ENCODE data around the gene ANO2.
"Not testable (repeated sequence)": the region's sequence is repeated elsewhere in the genome, so short reads cannot be mapped to it uniquely, and the experiment has no call there.

ANO2 gene

GRCh38 chr12:5889381-5890047 is 55.5 kb downstream of the ANO2 start:
- DNase-seq (ENCODE audit: insufficient read length, low spot score), result no peak
- FAIRE-seq, result no peak

- FAIRE-seq (no peak), DNase-seq (ENCODE audit: insufficient read length, low spot score) (no peak)
Observed at GRCh38 chr12:5888816-5889315, 56.2 kb downstream of the ANO2 start.

DNA sequence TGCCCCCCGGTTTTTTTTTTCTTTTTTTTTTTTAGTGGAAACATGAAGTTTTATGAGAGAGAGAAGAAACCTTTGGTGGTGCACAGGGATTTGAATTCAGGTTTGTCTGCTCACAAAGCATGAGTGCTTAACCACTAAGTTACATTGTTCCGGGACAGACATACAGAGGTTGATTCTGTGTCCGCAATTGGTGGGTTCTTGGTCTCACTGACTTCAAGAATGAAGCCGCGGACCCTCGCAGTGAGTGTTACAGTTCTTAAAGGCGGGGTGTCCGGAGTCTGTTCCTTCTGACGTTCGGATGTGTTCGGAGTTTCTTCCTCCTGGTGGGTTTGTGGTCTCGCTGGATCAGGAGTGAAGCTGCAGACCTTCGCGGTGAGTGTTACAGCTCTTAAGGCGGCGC is 57.2 kb downstream of the ANO2 start:
- DNase-seq (ENCODE audit: insufficient read length, low spot score); FAIRE-seq: not testable (repeated sequence)

- FAIRE-seq, result no peak
Observed at GRCh38 chr12:5884866-5885265, 60.2 kb downstream of the ANO2 start.

GRCh38 chr12:5884285-5884684 is 60.8 kb downstream of the ANO2 start:
- no peak for DNase-seq (ENCODE audit: insufficient read length, low spot score)
- FAIRE-seq, result no peak

More at GRCh38 chr12:5884866-5885265, 60.2 kb downstream of the ANO2 start:
- DNase-seq (ENCODE audit: insufficient read length, low spot score), result no peak

- no peak for FAIRE-seq
- DNase-seq (ENCODE audit: insufficient read length, low spot score), result no peak
Observed at GRCh38 chr12:5882511-5883190, 62.4 kb downstream of the ANO2 start.

- DNase-seq (ENCODE audit: insufficient read length, low spot score) (no peak), FAIRE-seq (no peak)
Observed at GRCh38 chr12:5881666-5882065, 63.4 kb downstream of the ANO2 start.

DNA sequence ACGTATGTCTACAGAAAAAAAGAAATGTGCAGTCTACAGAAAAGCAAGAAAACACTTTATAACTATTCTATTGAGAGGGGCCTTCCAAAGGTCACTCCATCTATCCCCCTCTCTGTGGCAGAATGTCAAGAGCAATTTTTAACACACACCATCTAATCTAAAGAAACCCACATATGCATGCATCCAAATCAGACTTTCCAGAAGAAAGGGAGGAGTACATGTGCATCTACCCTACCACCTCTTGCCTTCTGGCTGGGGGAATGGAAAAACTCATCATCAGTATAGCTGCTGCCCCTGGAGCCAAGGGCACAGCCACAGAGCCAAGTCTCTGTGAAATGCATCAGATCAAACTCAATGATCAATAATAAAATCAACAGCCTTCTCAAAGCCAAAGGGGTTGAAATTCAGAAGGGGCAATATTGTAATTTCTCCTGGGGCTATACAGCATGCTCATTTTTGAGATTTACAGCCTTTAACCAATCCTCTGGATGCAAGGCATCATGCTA is 63.9 kb downstream of the ANO2 start:
- FAIRE-seq, result no peak
- no peak for DNase-seq (ENCODE audit: insufficient read length, low spot score)

DNA sequence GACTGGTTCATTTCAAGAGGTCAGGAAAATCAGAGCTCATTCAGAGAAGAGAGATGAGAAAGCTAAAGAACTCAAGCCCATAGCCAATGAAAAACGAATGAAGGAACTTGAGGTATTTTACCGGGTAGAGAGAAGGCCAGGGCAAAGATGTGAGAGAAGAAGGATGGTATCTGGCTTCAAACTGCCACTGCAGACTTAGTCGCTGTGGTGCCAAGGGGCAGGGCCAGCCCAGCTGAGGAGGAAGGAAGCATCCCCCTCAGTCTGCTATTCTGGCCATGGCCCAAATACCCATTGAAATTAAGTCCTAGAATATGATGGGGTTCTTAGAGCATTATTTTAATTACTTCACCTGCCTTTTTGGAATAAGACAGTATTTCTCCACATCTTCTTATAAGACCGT is 69.2 kb downstream of the ANO2 start:
- DNase-seq (ENCODE audit: insufficient read length, low spot score) (no peak), FAIRE-seq (no peak)

DNA sequence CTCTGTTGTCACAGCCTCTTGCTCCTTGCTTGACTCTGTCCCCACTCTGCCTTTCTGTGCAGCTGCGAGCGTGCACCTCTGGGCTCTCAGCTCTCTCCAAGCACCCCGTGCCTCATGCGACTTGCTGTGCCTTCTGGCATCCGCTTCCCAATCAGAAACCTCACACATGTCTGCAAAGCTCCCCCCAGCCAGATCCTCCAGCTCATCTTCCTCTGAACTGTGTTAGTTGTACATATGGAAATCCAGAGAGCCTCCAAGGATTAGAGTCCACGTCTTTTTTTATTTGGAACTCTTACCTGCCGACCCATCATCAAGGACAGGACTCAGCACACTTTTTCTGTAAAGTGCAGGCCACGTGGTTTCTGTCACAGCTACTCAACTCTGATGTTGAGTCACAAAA is 70.5 kb downstream of the ANO2 start:
- no peak for DNase-seq (ENCODE audit: insufficient read length, low spot score)
- FAIRE-seq, result no peak

DNA sequence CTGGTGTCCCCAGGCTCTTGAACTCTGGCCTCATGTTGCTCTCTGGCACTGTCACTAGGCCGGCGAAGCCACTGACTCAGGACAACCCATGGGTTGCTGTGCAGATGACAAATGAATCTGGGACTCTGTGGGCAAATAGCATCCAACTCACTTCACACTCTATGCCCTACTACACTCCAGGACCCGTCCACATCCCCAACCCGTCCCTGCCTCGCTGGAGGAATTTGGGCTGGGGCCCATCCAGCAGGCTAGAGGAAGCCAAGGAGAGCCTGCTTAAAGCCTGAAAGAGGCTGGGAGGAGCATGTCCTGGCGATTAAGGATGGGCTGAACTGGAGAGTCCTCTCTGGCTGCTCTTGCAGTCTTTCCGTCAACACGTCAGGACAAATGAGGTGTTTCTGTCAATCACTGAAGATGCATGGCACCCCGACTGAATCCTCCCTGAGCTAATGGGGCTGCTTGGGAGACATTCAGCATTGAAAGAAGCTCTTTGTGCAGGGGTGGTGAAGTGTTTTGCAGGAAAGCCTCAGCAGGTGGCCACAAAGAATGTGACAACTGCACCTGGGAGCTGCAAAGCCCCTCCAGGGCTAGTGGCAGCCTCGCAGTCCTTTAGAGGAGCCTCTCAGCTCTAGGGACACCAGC is 71.7 kb downstream of the ANO2 start:
- FAIRE-seq (no peak), DNase-seq (ENCODE audit: insufficient read length, low spot score) (no peak)

- FAIRE-seq (no peak), DNase-seq (ENCODE audit: insufficient read length, low spot score) (no peak)
Observed at GRCh38 chr12:5872745-5873144, 72.3 kb downstream of the ANO2 start.

GRCh38 chr12:5871741-5872140 is 73.3 kb downstream of the ANO2 start:
- FAIRE-seq (no peak), DNase-seq (ENCODE audit: insufficient read length, low spot score) (no peak)

DNA sequence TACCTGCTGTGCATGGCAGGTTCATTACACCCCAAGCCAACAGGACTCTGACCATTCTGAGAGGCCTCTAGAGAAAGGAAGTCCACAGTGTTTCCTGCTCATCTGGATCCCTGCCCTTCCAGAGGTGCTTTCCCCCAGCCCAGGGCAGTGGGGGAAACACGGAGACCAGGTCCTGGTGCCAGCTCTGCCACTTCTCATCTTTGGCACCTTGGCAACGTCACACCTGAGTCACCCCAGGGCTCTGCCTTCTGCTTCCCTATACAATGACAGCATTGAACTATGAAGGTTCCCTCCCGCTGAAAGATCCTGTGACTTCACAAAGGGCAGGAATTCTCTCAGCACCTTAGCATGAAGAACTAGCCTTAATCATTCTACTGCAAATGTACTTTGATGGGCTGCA is 74.9 kb downstream of the ANO2 start:
- DNase-seq (ENCODE audit: insufficient read length, low spot score), result no peak
- FAIRE-seq, result no peak

GRCh38 chr12:5868625-5869295 is 76.3 kb downstream of the ANO2 start:
- no peak for DNase-seq (ENCODE audit: insufficient read length, low spot score)
- FAIRE-seq, result no peak

- FAIRE-seq (no peak), DNase-seq (ENCODE audit: insufficient read length, low spot score) (no peak)
Observed at GRCh38 chr12:5865397-5865796, 79.7 kb downstream of the ANO2 start.

DNA sequence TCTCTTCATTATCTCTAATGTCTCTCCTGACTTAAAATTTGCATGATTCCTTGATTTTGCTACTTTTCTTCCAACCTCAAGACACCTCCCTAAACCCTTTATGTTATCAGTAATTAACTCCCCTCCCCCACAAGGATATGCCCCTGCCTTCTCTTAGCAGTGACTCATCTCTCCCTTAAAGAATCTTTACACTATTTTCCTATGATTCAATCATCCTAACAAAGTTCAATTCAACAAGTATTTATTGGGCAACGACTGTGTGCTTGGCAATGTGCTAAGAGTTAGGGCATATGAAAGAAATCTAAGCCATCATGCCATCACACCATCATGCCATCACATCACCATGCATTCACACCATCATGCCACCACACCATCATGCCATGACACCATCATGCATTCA is 80.1 kb downstream of the ANO2 start:
- FAIRE-seq, result no peak

GRCh38 chr12:5864301-5864700 is 80.8 kb downstream of the ANO2 start:
- FAIRE-seq, result no peak
- no peak for DNase-seq (ENCODE audit: insufficient read length, low spot score)

More for the DNA sequence above, 80.1 kb downstream of the ANO2 start:
- no peak for DNase-seq (ENCODE audit: insufficient read length, low spot score)

GRCh38 chr12:5861416-5861815 is 83.6 kb downstream of the ANO2 start:
- no peak for FAIRE-seq

DNA sequence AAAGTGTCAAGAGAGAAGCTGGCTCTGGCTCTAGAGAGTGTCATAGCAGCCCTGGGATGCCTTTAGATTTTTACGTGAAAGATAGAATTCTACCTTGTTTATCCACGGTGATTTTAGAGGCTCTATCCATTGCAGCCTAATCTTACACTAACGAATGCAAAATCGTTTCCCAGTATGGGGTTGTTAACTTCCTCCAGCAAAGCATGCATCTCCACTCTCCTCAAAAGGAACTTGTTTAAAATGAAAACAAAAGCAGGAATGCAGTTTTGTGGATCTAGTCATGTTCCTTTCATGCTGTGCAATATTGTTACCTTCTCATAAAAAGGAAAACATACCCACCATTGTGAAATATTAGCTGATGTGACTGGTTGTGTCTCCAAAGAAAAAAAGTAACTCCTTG is 88.4 kb downstream of the ANO2 start:
- FAIRE-seq (no peak), DNase-seq (ENCODE audit: insufficient read length, low spot score) (no peak)

More at GRCh38 chr12:5861416-5861815, 83.6 kb downstream of the ANO2 start:
- no peak for DNase-seq (ENCODE audit: insufficient read length, low spot score)

DNA sequence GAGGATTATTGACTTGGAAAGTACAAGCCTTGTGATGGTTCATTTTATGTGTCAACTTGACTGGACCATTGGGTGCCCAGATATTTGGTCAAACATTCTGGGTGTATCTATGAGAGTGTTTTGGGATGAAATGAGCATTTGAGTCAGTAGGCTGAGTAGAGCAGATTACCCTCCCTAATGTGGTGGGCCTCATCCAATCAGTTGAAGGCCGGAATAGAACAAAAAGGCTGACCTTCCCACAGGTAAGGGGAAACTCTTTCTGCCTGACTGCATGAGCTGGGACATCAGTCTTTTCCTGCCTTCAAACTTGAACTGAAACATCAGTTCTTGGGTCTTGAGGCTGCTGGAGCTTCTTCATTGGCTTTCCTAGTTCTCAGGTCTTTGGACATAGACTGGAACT is 98.1 kb downstream of the ANO2 start:
- DNase-seq (ENCODE audit: insufficient read length, low spot score) (no peak), FAIRE-seq (no peak)
